Activated CD4-positive, alpha-beta T cell treated with anti-CD3 and anti-CD28 coated beads for 36 hours (primary cell): ENCODE measurements around the gene TSHZ1. TPM values are rescaled to one million over a fixed set of nuclear protein-coding genes. Genes with fewer than 3 reads are reported as not detected.

Source experiments
- ATAC-seq: fragments of 200-7000 bp; cut with Tn5 transposase; one replicate; pipeline ENCODE4 v1.10.0; 2021; ENCODE audit warnings: mild to moderate bottlenecking, moderate library complexity
- CTCF ChIA-PET: fragments of 350-600 bp; sonication (Branson Sonifier 250); formaldehyde crosslinking; loops from one replicate; lab custom pipeline; 2021; ENCODE audit warnings: antibody characterized with exemption; lab: Charles Lee
- POLR2A ChIA-PET: fragments of 350-600 bp; sonication (Branson Sonifier 250); formaldehyde crosslinking; loops from one replicate; lab custom pipeline; 2021; ENCODE audit warnings: antibody characterized with exemption, inconsistent platforms; lab: Charles Lee
- DNase-seq: peaks from one replicate; pipeline ENCODE4 v3.0.0-alpha.2; 2020
- H3K27ac Mint-ChIP-seq: one replicate; pipeline ENCODE4 v1.8.0; 2021; ENCODE audit warnings: mixed read lengths
- H3K27me3 Mint-ChIP-seq: one replicate; pipeline ENCODE4 v1.8.0; 2021; ENCODE audit warnings: mixed read lengths
- H3K36me3 Mint-ChIP-seq: one replicate; pipeline ENCODE4 v1.8.0; 2021; ENCODE audit warnings: low read depth, mixed read lengths
- H3K4me1 Mint-ChIP-seq: one replicate; pipeline ENCODE4 v1.8.0; 2021; ENCODE audit warnings: mixed read lengths
- H3K4me3 Mint-ChIP-seq: one replicate; pipeline ENCODE4 v1.8.0; 2021; ENCODE audit warnings: mild to moderate bottlenecking, moderate library complexity, mixed read lengths
- H3K9me3 Mint-ChIP-seq: one replicate; pipeline ENCODE4 v1.8.0; 2021; ENCODE audit warnings: low read depth, mixed read lengths
- intact Hi-C, 2 experiments: fragments of 100-400 bp; cut with DNase I in 1 of 2; cut with micrococcal nuclease in 1 of 2; formaldehyde crosslinking; loops; one replicate each; pipeline versions ENCODE4 v1.14.2 to v1.15.1; 2022 to 2024; cut with DNase I, micrococcal nuclease
- total RNA-seq, 2 experiments: library from RNA; stranded (reverse); gene quantifications; one replicate each; pipeline ENCODE4 v1.2.3, GENCODE V29; 2021

Gene TSHZ1
- total RNA-seq, 2 experiments from 2014 or later: 12.0 to 13.4 TPM

DNA sequence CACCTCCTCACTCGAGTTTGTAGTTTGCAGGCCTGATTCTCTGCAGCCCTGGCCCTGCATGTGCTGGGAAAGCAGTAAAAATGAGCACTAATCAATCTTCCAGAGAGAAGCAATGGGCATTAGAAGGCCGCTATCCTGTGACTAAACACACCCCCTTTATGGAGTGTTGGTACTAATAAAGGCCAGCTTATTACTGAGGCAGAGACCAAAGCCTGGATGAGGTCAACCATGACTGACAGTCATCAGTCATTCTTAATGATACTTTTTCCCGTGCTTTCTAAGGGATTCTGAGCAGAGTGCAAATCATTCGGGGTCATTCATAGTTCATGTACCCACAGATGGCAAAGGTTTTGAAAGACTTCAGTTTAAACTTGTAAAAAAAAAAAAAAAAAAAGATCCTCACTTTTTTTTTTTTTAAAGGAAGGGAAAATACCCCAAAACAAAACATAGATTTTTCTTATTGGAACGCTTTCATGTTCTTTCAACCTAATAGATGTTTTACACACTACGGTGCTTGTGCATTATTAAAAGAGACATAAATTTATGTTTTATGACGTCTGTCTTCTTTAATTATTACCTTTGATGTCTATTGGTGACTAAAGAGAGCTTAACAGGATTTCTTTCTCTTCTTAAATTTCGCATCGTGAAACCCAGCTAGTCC is 13.2 kb downstream of the TSHZ1 start:
- H3K9me3 Mint-ChIP-seq: no peaks in the 10 kb centered on the region
- H3K4me1 Mint-ChIP-seq: peaks cover 66% of the 10 kb centered on the region
- no peak for DNase-seq
- ChIA-PET CTCF (no interaction called here), POLR2A (no interaction called here)
- H3K27ac Mint-ChIP-seq: no peak overlapping the region
- no peak for ATAC-seq
- intact Hi-C loops: no loop called here
- H3K4me3 Mint-ChIP-seq: no peak overlapping the region
- peaks cover 3% of the 10 kb centered on the region for H3K36me3 Mint-ChIP-seq
- H3K27me3 Mint-ChIP-seq: no peaks in the 10 kb centered on the region

DNA sequence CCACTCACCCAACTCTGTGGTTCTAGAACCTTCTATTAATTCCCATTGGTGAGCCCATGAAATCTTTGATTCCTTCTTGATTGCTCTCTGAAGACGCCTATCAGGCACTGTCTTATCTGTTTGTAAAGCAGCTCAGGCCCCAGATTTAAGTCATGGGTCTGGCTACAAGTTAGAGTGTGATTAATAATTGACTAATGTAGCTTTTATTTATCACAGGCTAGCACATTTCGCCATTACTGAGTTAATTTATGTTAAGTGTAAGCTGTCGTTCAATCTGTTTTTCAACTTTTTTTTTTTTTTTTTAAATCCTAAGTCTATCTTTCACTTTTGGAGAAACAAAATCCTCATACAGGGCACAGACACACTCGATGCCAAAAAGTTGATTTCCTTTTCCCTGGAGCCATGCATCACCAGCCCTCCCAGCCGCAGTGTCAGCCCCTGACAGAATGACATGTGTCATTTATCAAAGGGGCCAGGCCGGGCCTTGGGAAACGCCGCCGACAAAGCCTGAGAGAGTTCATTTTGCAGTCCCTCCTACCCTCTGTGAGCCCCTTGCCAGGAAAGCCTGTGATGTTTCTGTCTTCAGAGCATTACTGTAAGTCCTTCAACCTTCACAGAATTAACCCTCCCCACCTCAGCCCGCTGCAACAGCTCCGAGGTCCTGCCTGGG is 15.8 kb downstream of the TSHZ1 start:
- Mint-ChIP-seq H3K4me1 (peaks cover 57% of the 10 kb centered on the region), H3K27me3 (no peaks in the 10 kb centered on the region), H3K4me3 (peak overlapping the region; percentile 61), H3K36me3 (peaks cover 5% of the 10 kb centered on the region), H3K9me3 (no peaks in the 10 kb centered on the region), H3K27ac (peak overlapping the region; percentile 65)
- ATAC-seq (peak; percentile 62), DNase-seq (peak; percentile 54)
- intact Hi-C loops: no loop called here
- ChIA-PET CTCF (interaction anchor here (0.7 to 1.5 kb wide), 2 partner anchors 13 to 17 kb away, joined by 4 read pairs; no protein-coding TSS in a partner anchor), POLR2A (no interaction called here)

GRCh38 chr18:75226956-75227316 is 16.3 kb downstream of the TSHZ1 start:
- intact Hi-C loops: no loop called here
- H3K27me3 Mint-ChIP-seq: no peaks in the 10 kb centered on the region
- POLR2A ChIA-PET: no interaction called here
- H3K9me3 Mint-ChIP-seq: no peaks in the 10 kb centered on the region
- ATAC-seq (peak; percentile 21), DNase-seq (no peak)
- CTCF ChIA-PET: interaction anchor here (0.7 kb wide), 1 partner anchor 17 kb away, joined by 4 read pairs; no protein-coding TSS in a partner anchor
- peaks cover 5% of the 10 kb centered on the region for H3K36me3 Mint-ChIP-seq
- H3K4me1 Mint-ChIP-seq: peaks cover 54% of the 10 kb centered on the region
- peak overlapping the region; percentile 65 for H3K27ac Mint-ChIP-seq
- H3K4me3 Mint-ChIP-seq: peak overlapping the region; percentile 61

DNA sequence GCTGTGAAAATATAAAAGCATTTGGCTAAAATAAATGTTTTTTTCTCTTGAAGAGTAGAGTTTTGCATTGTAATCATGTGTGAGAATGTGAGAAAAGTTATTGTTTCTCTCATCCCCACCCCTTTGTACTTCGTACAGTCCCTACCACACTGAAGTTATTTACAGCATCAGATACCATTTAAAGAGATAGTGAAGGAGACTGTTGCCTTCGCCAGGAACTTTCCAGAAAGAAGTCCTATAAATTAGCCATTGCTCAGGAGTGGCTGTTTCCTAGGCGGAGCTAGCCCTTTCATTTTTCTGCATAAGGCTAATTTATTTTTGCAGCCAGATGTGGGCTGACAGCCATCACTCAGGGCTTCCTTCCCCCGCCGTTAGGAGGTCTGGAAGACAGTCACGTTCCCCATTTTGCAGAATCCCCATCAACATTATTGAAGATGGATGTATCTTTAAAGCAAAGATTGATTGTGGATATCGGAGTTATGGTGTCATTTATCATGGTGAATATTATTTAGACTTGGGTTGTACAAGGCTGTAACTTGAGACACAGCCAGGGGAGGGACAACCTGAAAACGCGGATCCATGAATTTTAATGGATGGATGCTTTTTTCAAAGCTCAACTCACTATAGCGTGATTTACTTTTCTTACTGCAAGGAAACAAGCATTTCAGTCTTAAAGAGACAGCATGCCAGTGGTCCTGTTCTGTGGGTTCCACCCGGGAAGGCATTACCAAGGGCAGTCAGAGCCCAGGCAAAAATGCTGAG is 17.1 kb downstream of the TSHZ1 start:
- ChIA-PET CTCF (no interaction called here), POLR2A (interaction anchor here (0.7 kb wide), 1 partner anchor 30 kb away, joined by 3 read pairs; no protein-coding TSS in a partner anchor)
- peaks cover 46% of the 10 kb centered on the region for H3K4me1 Mint-ChIP-seq

GRCh38 chr18:75228967-75229366 is 18.4 kb downstream of the TSHZ1 start:
- H3K36me3 Mint-ChIP-seq: peaks cover 5% of the 10 kb centered on the region
- POLR2A ChIA-PET: interaction anchor here (0.9 kb wide), 1 partner anchor 14 kb away, joined by 3 read pairs; no protein-coding TSS in a partner anchor
- CTCF ChIA-PET: interaction anchor here (1.0 kb wide), 1 partner anchor 27 kb away, joined by 4 read pairs; no protein-coding TSS in a partner anchor

More for the DNA sequence above, 17.1 kb downstream of the TSHZ1 start:
- peak overlapping the region; percentile 5 for H3K4me3 Mint-ChIP-seq
- H3K9me3 Mint-ChIP-seq: no peaks in the 10 kb centered on the region
- H3K27me3 Mint-ChIP-seq: no peaks in the 10 kb centered on the region
- H3K36me3 Mint-ChIP-seq: peaks cover 5% of the 10 kb centered on the region
- ATAC-seq (no peak), DNase-seq (no peak)
- intact Hi-C loops: no loop called here
- H3K27ac Mint-ChIP-seq: no peak overlapping the region

GRCh38 chr18:75229437-75229836 is 18.8 kb downstream of the TSHZ1 start:
- no peaks in the 10 kb centered on the region for H3K9me3 Mint-ChIP-seq
- no peak overlapping the region for H3K4me3 Mint-ChIP-seq
- DNase-seq: no peak
- ChIA-PET POLR2A (interaction anchor here (0.6 to 0.9 kb wide), 2 partner anchors 14 to 22 kb away, joined by 3 read pairs; no protein-coding TSS in a partner anchor), CTCF (interaction anchor here (1.0 kb wide), 1 partner anchor 26 kb away, joined by 4 read pairs; no protein-coding TSS in a partner anchor)
- no peak for ATAC-seq
- H3K27ac Mint-ChIP-seq: no peak overlapping the region
- no peaks in the 10 kb centered on the region for H3K27me3 Mint-ChIP-seq
- H3K36me3 Mint-ChIP-seq: peaks cover 5% of the 10 kb centered on the region
- peaks cover 41% of the 10 kb centered on the region for H3K4me1 Mint-ChIP-seq
- intact Hi-C loops: no loop called here

More at GRCh38 chr18:75228967-75229366, 18.4 kb downstream of the TSHZ1 start:
- H3K4me1 Mint-ChIP-seq: peaks cover 43% of the 10 kb centered on the region
- no peaks in the 10 kb centered on the region for H3K27me3 Mint-ChIP-seq
- ATAC-seq (no peak), DNase-seq (no peak)
- intact Hi-C loops: no loop called here
- no peaks in the 10 kb centered on the region for H3K9me3 Mint-ChIP-seq
- H3K4me3 Mint-ChIP-seq: no peak overlapping the region
- no peak overlapping the region for H3K27ac Mint-ChIP-seq

- CTCF ChIA-PET: interaction anchor here (0.5 to 1.0 kb wide), 2 partner anchors 25 to 505 kb away, joined by 3 to 4 read pairs; no protein-coding TSS in a partner anchor
- Mint-ChIP-seq H3K9me3 (no peaks in the 10 kb centered on the region), H3K36me3 (peaks cover 5% of the 10 kb centered on the region), H3K4me1 (peaks cover 43% of the 10 kb centered on the region), H3K27ac (no peak overlapping the region), H3K4me3 (no peak overlapping the region), H3K27me3 (no peaks in the 10 kb centered on the region)
- DNase-seq (no peak), ATAC-seq (no peak)
- intact Hi-C loops: no loop called here
- POLR2A ChIA-PET: interaction anchor here (0.6 kb wide), 2 partner anchors 21 to 45 kb away, joined by 3 read pairs; no protein-coding TSS in a partner anchor
Observed at GRCh38 chr18:75230163-75231052, 19.8 kb downstream of the TSHZ1 start.

GRCh38 chr18:75231053-75231406 is 20.4 kb downstream of the TSHZ1 start:
- intact Hi-C loops: no loop called here
- Mint-ChIP-seq H3K4me3 (no peak overlapping the region), H3K27ac (no peak overlapping the region), H3K36me3 (peaks cover 8% of the 10 kb centered on the region), H3K27me3 (no peaks in the 10 kb centered on the region), H3K9me3 (no peaks in the 10 kb centered on the region), H3K4me1 (peaks cover 46% of the 10 kb centered on the region)
- ChIA-PET CTCF (interaction anchor here (0.5 kb wide), 1 partner anchor 506 kb away, joined by 3 read pairs; no protein-coding TSS in a partner anchor), POLR2A (no interaction called here)
- peak; percentile 26 for ATAC-seq
- DNase-seq: no peak

GRCh38 chr18:75234901-75235300 is 24.3 kb downstream of the TSHZ1 start:
- Mint-ChIP-seq H3K4me3 (no peak overlapping the region), H3K4me1 (peaks cover 22% of the 10 kb centered on the region), H3K36me3 (peaks cover 10% of the 10 kb centered on the region), H3K27me3 (no peaks in the 10 kb centered on the region), H3K9me3 (no peaks in the 10 kb centered on the region), H3K27ac (no peak overlapping the region)
- intact Hi-C loops: no loop called here
- DNase-seq (no peak), ATAC-seq (no peak)
- ChIA-PET POLR2A (no interaction called here), CTCF (interaction anchor here (1.0 kb wide), 1 partner anchor 21 kb away, joined by 4 read pairs; no protein-coding TSS in a partner anchor)

DNA sequence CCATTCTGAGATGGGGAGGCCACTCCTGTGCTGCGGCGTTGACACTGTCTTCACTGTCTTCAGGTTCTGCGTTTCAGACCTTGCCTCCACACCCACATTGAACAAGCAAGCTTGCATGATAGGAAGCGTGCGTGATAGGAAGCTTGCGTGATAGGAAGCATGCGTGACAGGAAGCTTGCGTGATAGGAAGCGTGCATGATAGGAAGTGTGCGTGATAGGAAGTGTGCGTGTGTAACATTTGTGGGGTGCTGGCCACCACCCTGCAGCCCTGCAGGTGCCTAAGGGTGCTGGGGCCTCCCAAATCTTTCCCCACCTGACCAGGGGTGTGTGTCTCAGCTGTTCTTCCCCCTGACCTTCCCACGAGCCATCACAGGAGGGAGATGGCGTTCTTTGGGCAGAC is 25.3 kb downstream of the TSHZ1 start:
- peaks cover 20% of the 10 kb centered on the region for H3K4me1 Mint-ChIP-seq
- no peak overlapping the region for H3K4me3 Mint-ChIP-seq
- DNase-seq: no peak
- no peaks in the 10 kb centered on the region for H3K27me3 Mint-ChIP-seq
- no peaks in the 10 kb centered on the region for H3K9me3 Mint-ChIP-seq
- no peak for ATAC-seq
- peaks cover 9% of the 10 kb centered on the region for H3K36me3 Mint-ChIP-seq
- POLR2A ChIA-PET: no interaction called here
- CTCF ChIA-PET: interaction anchor here (0.9 to 1.0 kb wide), 2 partner anchors 20 to 575 kb away, joined by 3 to 4 read pairs; no protein-coding TSS in a partner anchor
- no peak overlapping the region for H3K27ac Mint-ChIP-seq
- intact Hi-C loops: no loop called here
